Stimulated activated CD8-positive, alpha-beta memory T cell treated with anti-CD3 and anti-CD28 coated beads, Interleukin-15, amount 100 ng/mL, for 4 hours (primary cell): ENCODE data around the gene ATP7A.
"Not testable (repeated sequence)": the region's sequence is repeated elsewhere in the genome, so short reads cannot be mapped to it uniquely, and the experiment has no call there.

ENCODE experiments used
- DNase-seq, 2 donors: peaks; one replicate each; pipeline ENCODE4 v3.0.0-alpha.2; 2020; ENCODE audit warnings: low read depth in 2 of 2

The ATP7A gene

DNA sequence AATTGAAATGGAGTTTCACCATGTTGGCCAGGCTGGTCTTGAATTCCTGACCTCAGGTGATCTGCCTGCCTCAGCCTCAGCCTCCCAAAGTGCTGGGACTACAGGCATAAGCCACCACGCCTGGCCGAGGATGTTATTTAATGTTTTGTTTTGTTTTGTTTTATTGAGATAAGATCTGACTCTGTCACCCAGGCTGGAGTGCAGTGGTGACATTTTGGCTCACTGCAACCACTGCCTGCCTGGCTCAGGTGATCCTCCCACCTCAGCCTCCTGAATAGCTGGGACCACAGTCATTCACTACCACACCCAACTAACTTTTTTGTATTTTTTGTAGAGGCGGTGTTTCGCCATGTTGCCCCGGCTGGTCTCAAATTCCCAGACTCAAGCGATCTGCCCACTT lies 34.5 kb downstream of the ATP7A start:
- DNase-seq, result not testable (repeated sequence)

DNA sequence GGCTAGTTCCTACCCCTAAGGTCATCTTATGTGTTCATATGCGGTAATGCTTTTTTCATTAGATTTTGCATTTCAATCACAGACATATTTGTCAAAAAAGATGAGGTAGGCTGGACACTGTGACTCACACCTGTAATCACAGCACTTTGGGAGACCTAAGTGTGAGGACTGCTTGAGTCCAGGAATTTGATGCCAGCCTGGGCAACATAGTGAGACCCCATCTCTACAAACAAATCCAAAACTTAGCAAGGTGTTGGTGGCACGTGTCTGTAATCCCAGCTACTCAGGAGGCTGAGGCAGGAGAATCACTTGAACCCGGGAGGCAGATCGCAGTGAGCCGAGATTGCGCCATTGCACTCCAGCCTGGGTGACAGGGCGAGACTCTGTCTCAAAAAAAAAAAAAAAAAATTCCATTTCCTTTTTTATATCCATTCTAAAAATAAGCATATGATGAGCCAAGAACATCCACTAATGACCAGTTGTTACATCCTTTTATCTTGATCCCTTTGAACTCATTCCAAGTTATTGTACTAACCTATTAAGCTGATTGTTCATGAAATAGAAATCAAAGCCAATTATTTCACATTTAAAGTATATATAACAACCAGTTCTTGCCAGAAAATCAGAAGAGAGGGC lies 35.5 kb downstream of the ATP7A start:
- DNase-seq, result no peak

DNA sequence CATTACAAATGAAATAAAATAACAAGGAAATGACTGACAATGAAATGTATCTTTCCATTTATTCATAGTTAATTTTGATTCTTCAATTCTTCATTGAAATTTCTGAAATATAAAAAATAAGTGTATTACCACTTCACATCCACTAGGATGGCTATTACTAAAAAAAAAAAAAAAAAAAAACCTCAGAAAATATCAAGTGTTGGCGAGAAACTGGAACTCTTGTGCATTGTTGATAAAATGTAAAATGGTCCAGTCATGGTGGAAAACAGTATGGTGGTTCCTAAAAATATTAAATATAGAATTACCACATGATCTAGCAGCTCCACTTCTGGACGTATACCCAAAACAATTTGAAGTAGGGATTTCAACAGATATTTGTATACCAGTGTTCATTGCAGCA lies 36.1 kb downstream of the ATP7A start:
- DNase-seq, result no peak

DNA sequence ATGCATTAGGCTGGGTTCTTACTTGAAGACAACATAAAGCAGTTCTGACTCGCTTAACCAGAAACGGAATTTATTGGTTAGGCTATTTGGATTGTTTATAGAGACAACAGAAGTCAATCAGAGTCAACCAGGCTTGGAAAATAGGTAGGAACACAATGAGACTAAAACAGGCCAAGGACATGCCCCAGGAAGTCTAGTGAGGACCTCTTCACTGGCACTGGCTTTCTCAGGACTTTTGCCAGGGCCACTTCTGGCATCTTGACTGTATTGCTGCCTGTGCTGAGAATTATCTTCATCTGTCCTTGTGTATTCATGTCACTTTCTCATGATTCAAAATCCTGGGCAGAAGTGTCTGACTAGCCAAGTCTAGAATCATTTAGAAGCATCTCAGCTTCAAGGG lies 39.3 kb downstream of the ATP7A start:
- no peak for DNase-seq

DNA sequence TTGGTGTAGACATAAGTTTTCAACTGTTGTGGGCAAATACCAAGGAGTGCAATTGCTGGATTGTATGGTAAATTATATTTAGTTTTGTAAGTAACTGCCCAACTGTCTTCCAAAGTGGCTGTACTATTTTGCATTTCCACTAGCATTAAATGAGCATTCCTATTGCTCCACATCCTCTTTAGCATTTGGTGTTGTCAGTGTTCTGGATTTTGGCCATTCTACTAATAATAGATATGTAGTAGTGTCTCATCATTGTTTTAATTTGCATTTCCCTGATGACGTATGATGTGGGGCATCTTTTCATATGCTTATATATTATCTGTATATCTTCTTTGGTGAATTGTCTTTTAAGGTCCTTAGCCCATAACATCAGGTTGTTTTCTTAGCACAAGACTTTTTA lies 41.7 kb downstream of the ATP7A start:
- DNase-seq, result no peak

- no peak for DNase-seq
Measured at GRCh38 chrX:77953302-77953701, 42.8 kb downstream of the ATP7A start.

DNA sequence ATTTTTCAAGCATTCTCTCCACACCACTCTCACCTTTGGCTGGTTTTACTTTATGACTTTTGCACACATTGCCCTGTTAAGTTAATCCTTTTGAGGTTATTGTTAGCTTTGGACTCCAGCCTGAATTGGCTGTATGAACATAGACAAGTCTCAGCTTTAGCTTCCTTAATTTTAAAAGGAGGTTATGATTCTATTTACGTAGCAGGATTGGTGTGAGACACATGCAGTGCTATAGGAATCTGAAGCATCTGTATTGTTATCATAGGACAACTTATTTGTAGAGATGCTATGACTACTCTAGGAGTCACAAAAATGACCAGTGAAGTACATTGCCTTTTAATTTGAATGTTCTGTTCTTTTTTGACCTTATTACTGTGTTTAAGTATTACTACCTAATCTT lies 43.2 kb downstream of the ATP7A start:
- no peak for DNase-seq

GRCh38 chrX:77960567-77960966 lies 50.1 kb downstream of the ATP7A start:
- no peak for DNase-seq

DNA sequence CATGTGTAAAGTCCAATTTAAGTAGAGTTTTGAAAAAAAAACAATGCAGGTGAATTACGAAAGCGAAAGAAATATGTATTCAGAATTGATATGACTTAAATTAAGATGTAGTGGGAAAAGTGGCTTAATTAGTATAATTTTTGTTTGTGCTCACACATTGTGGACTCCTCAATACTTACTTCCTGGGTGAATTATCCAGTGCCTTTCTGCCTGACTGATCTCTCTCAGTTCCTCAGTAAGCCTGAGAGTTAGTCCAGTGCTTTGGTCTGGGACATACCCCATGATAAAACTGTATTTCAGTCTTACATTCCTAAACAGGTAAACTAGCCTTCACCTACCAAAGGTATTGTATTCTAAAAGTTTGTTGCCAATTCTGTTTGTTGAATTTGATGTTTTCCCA lies 50.6 kb downstream of the ATP7A start:
- DNase-seq, result no peak

GRCh38 chrX:77962068-77962902 lies 51.8 kb downstream of the ATP7A start:
- no peak for DNase-seq

GRCh38 chrX:77966361-77966760 lies 55.9 kb downstream of the ATP7A start:
- DNase-seq, result no peak

DNA sequence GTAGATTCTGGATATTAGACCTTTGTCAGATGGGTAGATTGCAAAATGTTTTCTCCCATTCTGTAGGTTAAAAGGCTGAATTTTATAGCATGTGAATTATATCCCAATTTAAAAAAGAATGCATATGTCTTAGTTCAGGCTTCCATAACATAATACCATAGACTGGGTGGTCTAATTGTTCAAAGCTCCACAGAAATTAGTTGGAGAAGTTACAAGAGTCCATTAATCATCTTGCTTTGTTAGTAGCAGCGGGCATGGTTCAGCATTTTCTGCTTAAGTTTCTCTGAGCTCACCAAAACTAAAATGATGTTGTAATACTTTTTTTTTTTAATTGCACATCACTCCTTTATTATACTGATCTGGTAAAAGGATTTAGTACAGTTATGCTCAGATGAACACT lies 57.1 kb downstream of the ATP7A start:
- DNase-seq, result no peak

DNA sequence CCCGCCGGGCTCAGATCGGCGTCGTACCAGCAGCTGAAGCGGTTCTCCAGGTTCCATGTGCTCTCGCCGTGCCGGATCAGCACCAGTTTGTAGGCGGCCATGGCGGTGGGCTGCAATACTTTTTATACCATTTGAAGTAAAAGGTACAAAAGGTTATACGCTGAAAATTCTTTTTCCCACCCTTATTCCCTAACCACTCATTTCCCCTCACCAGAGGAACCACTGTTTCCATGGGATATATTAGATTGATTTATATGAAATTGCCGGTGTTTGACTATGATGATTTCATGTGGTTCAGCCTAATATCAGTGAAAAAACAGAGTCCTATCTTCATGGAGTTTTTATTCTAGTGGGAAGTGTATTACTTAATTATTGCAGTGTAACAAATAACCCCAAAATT lies 59.0 kb downstream of the ATP7A start, which contains the start of gene PGAM4:
Gene PGAM4 (minus strand): TSS at position 101 of the 400 bp plus-strand sequence. CDS start 0 bp downstream, at position 101.
- DNase-seq, result no peak

- no peak for DNase-seq
Measured at GRCh38 chrX:77975755-77976154, 65.3 kb downstream of the ATP7A start.

GRCh38 chrX:77977095-77977494 lies 66.6 kb downstream of the ATP7A start:
- DNase-seq, result no peak

DNA sequence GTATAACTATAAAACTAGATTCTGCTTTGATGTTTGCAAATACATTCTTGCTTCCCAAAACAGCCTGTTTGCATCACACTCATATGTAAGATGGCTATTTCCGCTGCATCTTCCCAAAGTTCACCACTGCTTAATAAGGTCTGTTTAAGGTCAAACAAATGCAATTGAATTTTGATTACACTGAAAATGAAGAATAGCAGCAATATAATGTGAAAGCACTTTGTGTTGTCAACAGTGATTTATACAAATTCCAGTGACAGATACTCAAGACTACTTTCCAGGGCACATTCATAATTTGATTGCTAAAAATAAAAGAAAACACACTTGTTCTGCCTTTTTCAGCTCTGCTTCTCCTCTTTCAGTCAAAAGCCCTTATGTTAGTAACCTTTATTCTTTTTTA lies 67.0 kb downstream of the ATP7A start:
- DNase-seq, result no peak

DNA sequence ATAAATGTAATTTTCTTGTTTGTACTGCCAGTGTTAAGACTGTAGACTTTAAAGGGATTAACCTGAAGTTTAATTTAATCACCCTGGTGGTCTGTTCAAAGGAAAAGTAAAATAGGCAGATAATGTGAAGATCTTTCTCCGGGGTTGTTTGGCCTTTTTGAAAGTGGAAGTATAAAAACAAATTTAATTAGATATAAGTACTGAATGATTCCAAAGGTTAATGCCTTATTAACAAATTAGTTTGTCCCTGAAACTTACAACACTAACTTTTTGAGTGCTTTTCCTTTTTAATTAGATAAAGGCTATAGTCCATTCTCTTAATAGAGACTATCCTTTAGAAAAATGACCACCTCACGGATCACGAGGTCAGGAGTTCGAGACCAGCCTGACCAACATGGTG lies 69.4 kb downstream of the ATP7A start:
- no peak for DNase-seq

GRCh38 chrX:78011846-78012245 lies 101.4 kb downstream of the ATP7A start:
- DNase-seq, result no peak

DNA sequence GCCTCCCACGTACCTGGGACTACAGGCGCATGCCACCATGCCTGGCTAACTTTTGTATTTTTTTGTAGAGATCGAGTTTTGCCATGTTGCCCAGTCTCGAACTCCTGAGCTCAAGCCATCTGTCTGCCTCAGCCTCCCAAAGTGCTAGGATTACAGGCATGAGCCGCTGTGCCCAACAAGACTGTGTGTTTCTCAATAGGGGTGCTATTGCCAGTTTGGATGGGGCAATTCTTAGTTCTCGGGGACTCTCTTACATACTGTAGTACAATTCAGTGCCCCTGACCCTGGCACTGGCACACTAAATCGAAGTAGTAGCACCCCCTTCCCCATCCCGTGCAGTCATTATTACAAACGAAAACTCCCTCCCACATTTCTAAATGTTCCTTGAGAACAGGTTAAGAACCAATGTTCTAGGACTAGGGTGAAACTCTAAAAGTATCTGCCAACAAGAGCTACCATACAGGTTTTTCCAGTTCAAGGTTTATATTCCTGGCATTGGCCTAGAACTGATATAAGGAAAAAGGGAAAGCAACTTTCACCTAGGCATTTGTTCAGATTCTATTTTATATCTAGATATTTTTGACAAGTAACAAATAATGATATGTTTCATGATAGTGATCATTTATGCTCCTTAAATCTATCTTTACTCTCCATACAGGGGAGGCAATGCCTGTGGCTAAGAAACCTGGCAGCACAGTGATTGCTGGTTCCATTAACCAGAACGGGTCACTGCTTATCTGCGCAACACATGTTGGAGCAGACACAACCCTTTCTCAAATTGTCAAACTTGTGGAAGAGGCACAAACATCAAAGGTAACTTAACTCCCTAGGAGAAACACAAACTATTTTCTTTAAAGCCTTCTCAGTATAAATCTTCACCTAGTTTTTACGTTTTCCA lies 109.3 kb downstream of the ATP7A start:
- DNase-seq, result no peak

DNA sequence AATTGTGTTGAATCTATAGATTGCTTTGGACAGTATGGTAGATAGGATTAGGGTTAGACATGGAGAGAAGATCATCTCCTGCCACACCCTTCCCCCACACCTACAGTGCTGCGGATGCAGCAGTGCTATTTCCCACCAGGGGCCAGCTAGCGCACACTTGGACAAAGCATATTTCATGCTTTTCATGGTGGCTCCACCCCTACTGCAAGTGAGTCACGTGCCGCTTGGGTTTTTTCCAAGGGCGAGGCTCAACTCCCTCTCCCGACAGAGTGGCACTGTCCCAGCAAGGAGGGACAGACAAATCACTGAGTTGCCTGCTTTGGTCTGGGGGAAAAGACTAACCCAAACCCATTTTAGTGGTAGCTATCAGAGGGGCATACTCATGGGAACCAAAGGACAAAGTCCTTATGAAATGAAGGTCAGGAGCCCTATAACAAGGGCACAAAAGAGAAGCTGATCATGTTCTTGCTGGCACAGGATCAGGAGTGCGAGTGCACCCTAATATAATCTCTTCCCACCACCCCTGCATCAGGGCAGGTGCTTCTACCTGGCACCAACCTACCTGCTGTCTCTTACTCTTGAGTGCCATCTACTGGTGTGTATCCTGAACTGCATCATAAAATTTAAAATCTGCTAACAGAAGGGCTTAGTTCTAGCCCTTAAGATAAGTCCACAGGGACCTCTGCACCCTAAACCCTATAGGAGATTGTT lies 114.0 kb downstream of the ATP7A start:
- DNase-seq, result no peak

DNA sequence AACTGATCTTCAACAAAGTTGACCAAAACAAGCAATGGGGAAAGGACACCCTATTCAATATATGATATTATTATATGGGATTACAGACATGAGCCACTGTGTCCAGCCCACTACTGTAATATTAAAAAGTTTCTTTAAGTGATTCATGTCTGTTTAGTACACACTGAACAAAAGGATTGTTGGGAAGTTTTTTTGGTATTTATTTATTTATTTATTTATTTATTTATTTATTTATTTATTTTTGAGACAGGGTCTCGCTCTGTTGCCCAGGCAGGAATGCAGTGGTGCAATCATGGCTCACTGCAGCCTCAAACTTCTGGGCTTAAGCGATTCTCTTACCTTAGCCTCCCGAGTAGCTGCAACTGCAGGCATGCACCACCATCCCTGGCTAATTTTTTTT lies 117.3 kb downstream of the ATP7A start:
- no peak for DNase-seq

DNA sequence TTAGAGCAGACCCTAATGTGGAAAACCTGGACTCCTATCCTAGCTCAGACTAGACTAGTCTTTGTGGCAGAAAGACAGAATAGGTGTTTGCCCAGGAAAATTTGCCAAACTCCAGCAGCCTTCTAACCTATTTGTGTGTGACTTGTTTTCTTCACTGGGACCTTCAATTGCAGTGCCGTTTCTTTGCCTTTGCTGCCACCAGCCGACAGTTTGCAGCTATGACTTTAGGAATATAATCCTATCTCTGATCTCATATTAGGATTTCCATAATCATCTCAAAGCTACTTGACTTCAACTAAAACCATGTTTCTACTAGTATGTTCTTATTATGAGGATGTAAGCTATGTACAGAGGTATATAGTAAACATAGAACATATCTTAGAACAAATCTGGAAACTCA lies 119.2 kb downstream of the ATP7A start:
- DNase-seq, result no peak
